GM12878 (cell line): ENCODE measurements around the gene ANKMY1.

Experiments used
- CHD2 ChIP-seq: IDR thresholded peaks from 2 replicates; pipeline ENCODE4 v1.6.1; 2011; ENCODE audit warnings: low read depth, low read length, improper control_type of control experiment, borderline replicate concordance
- CTCF ChIP-seq, 3 experiments: IDR thresholded peaks in 2 of 3; conservative IDR thresholded peaks in 1 of 3; 2 replicates each; pipeline ENCODE4 v1.5.1; 2011; ENCODE audit warnings: low read depth in 3 of 3, low read length in 3 of 3, mild to moderate bottlenecking in 3 of 3, control low read depth in 2 of 3, moderate library complexity in 2 of 3, inconsistent platforms in 1 of 3, mixed read lengths in 1 of 3; ENCODE audit not compliant: control insufficient read depth in 2 of 3, insufficient read depth in 1 of 3; ENCODE audit errors: extremely low read depth in 1 of 3
- ESRRA ChIP-seq: IDR thresholded peaks from 2 replicates; pipeline ENCODE4 v1.6.1; 2012; ENCODE audit warnings: mild to moderate bottlenecking, low read length, improper control_type of control experiment
- ETV6 ChIP-seq, 2 experiments: fragments of 450-650 bp in 1 of 2; IDR thresholded peaks in 1 of 2; conservative IDR thresholded peaks in 1 of 2; 2 replicates each; pipeline ENCODE4 v1.6.1; 2014; ENCODE audit warnings: antibody characterized with exemption in 1 of 2, borderline replicate concordance in 1 of 2, low read depth in 1 of 2, mild to moderate bottlenecking in 1 of 2, moderate library complexity in 1 of 2
- EZH2 ChIP-seq: IDR thresholded peaks from 2 replicates; pipeline ENCODE4 v1.6.1; 2012; ENCODE audit warnings: low read depth, mild to moderate bottlenecking, control low read depth, inconsistent platforms, low read length, borderline replicate concordance; ENCODE audit not compliant: control insufficient read depth
- NR2C2 ChIP-seq: IDR thresholded peaks from 2 replicates; pipeline ENCODE4 v1.6.1; 2011; ENCODE audit warnings: borderline replicate concordance, low read depth; ENCODE audit not compliant: control insufficient read depth, insufficient read length
- SMC3 ChIP-seq: IDR thresholded peaks from 2 replicates; pipeline ENCODE4 v1.6.1; 2011; ENCODE audit warnings: low read length, improper control_type of control experiment, borderline replicate concordance
- ZNF24 ChIP-seq: fragments of 450-650 bp; IDR thresholded peaks from 2 replicates; pipeline ENCODE4 v1.6.1; 2017; ENCODE audit warnings: antibody characterized with exemption, mild to moderate bottlenecking

- TF ChIP-seq ZNF24 (no peak), EZH2 (no peak), SMC3 (no peak), CTCF (IDR thresholded peaks at IDR 0.05 in 2 of 3, conservative IDR thresholded peaks at IDR 0.05 in 1 of 3; ENCODE audit: control insufficient read depth in 2 of 3, extremely low read depth in 1 of 3, insufficient read depth in 1 of 3, low read depth in 3 of 3, low read length in 3 of 3) (no peak), CHD2 (no peak), ETV6 (conservative IDR thresholded peaks at IDR 0.05 in 1 of 2, IDR thresholded peaks at IDR 0.05 in 1 of 2; ENCODE audit: borderline replicate concordance in 1 of 2, low read depth in 1 of 2) (no peak), ESRRA (no peak), NR2C2 (no peak)
Observed at GRCh38 chr2:240461471-240462072, 96.2 kb downstream of the ANKMY1 start.
